NK-92 treated with Interleukin-12 subunit alpha and Interleukin-12 subunit beta, amount 100 ng/mL, for 24 hours (cell line): Measurements from ENCODE around the gene PLK5.
"Not testable (repeated sequence)": the region's sequence is repeated elsewhere in the genome, so short reads cannot be mapped to it uniquely, and the experiment has no call there.

Experiments
- DNase-seq: peaks from one replicate; lab custom pipeline; 2025; lab: John Stamatoyannopoulos, UW

Gene PLK5

DNA sequence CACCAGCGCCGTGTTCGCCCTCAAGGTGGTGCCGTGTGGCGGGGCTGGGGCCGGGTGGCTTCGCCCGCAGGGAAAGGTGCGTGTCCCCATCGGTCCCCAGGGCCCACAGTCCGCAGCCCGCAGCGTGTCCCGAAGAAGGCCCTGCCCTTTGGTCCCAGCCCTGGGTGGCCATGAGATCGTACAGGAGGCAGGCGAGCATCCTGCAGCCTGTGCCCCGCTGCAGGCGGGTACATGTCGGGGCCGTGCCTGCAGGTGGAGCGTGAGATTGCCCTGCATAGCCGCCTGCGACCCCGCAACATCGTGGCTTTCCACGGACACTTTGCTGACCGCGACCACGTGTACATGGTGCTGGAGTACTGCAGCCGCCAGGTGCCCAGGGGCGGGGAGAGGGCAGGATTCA lies 1.5 kb downstream of the PLK5 start:
- DNase-seq = no peak

DNA sequence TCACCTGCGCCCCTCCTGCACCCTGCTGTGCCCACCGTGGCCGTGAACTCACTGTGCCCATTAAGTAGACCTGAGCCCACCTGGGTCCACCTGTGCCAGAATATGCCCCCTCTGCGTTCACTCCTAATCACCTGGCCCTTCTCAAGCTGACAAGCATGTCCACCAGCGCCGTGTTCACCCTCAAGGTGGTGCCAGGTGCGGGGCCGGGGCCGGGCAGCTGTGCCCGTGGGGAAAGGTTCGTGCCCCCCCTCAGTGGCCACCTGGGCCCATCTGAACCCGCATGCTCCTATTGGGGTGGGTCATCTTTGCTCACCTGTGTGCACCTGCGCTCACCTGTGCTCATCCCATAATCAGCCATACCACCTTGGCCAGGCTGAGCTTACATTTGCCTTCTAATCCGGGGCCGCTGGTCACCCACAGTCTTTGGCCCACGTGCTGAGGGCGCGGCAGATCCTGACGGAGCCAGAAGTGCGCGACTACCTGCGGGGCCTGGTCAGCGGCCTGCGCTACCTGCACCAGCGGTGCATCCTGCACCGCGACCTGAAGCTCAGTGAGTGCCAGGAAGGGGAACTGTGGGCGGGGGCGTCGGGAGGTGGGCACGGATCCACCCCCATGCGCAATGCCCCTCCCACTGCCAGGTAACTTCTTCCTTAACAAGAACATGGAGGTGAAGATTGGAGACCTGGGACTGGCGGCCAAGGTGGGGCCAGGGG lies 2.3 kb downstream of the PLK5 start:
- DNase-seq = no peak

DNA sequence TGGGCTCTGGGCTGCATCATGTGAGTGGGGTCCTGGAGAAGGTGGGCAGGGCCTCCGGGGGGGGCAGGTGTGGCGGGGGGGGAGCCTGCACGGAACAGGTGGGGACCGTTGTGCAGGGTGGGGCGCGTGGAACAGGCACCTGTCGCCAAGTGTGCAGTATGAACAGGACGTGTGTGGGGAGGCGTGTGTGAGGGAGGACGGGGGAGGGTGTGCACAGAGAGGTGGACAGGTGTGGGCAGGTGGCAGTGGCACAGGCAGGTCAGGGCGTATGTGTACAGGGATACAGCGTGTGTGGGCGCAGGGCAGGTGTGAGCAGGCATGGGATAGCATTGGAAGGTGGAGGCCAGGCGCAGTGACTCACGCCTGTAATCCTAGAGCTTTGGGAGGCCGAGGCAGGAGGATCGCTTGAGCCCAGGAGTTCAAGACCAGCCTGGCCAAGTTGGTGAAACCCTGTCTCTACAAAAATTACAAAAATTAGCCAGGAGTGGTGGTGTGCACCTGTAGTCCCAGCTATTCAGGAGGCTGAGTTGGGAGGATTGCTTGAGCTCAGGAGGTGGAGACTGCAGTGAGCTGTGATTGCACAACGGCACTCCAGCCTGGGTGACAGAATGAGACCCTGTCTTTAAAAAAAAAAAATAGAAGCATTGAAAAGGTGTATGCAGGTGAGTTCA lies 3.2 kb downstream of the PLK5 start:
- no peak for DNase-seq

DNA sequence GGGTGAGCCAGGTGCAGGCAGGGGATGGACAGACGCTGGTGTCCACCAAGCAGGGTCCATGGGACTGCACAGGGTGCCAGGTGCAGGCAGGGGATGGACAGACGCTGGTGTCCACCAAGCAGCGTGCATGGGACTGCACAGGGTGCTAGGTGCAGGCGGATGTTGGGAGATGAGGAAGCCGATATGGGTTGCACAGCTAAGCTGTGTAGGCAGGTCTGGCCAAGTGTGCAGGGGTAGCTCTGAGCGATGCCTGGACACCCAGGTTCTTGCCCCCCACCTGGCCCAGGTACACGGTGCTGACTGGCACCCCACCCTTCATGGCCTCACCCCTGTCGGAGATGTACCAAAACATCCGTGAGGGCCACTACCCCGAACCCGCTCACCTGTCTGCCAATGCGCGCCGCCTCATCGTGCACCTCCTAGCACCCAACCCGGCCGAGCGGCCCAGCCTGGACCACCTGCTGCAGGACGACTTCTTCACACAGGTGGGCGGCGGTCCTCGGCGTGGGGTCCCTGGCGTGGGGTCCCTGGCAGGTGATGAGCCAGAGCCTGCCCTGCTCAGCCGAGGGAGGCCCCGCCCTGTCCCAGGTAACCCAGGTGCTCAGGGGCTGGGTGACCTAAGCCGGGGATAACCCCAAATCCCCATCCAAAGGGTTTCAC lies 3.9 kb downstream of the PLK5 start:
- no peak for DNase-seq

DNA sequence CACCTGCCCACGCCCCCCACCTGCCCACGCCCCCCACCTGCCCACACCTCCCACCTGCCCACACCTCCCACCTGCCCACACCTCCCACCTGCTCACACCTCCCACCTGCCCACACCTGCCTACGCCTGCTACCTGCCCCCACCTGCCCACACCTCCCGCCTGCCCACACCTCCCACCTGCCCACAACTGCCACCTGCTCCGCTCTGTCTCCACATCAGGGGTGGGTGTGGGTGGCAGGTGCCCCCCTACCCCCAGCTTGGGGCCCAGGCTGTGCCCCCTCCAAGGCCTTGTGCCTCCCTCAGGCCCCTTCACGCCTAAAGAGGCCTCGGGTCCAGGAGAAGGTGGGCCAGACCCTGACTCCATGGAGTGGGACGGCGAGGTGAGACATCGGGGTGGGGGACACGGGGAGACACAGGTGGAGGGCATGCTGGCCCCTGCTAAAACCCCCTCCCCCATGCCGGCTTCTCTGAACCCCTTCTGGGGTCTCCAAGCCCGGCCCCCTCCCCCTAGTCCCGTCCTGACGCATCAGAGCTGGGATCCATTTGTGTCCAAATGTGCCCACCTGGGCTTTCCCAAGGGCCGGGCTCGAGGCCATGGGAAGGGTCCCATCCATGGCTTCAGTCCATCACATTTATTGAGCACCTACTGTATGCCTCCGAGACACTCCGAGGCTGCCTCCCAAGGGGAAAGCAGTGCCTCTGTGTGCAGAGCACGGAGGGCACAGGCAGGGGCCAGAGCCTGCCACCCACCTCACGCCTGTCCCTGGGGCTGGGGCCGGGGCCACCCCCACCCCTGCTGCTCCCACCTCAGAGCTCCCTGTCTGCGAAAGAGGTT lies 4.9 kb downstream of the PLK5 start:
- DNase-seq = no peak

DNA sequence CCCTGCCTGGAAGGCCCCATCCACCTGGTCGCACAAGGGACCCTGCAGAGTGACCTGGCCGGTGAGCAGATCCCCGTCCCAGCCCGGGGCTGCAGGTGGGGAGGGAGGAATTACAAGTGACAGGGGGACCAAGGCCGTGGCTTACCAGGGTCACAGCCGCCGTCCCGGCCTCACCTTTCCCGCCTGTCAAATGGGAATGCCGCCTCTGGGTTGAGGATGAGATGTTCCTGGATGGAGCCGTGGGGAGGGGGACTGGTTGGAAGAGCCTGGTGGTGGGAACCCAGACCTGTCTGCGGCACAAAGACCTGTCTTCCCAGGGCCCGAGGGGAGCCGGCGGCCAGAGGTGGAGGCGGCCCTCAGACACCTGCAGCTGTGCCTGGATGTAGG lies 5.5 kb downstream of the PLK5 start:
- no peak for DNase-seq

DNA sequence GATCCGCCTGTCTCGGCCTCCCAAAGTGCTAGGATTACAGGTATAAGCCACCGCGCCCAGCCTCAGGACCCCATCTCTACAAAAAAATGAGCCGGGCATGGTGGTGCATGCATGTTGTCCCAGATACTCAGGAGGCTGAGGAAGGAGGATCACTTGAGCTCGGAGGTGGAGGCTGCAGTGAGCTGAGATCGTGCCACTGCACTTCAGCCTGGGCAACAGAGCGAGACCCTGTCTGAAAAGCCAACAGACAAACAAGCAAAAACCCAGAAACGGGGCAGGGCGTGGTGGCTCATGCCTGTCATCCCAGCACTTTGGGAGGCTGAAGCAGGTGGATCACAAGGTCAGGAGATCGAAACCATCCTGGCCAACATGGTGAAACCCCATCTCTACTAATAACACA lies 7.0 kb downstream of the PLK5 start:
- not testable (repeated sequence) for DNase-seq

DNA sequence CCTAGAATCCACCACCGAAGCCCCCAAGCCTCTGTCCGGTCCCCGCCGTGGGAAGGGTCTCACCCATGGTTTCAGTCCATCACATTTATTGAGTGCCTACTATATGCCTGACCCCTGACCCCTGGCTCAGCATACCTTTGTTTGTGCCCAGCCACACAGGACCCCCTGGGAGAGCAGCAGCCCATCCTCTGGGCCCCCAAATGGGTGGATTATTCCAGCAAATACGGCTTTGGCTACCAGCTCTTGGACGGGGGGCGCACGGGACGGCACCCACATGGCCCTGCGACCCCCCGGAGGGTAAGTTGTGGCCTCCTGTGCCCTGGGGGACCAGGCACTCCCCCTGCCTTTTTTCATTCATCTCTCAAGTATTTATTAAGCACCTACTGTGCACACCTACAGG lies 7.7 kb downstream of the PLK5 start:
- no peak for DNase-seq

DNA sequence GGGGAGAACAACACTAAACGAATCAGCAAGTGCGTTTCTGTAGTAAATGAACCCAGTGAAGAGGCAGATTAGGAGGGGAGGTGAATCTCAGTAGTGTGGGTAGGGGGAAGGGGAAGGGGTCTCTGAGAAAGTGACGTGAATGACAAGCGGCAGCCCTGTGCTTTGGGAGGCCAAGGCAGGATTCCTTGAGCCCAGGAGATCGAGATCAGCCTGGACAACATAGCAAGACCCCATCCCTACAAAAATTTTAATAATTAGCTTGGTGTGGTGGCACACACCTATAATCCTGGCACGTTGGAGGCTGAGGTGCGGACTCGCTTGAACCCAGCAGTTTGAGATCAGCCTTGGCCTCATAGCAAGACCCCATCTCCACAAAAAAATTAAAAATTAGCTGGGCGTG lies 8.1 kb downstream of the PLK5 start:
- no peak for DNase-seq

DNA sequence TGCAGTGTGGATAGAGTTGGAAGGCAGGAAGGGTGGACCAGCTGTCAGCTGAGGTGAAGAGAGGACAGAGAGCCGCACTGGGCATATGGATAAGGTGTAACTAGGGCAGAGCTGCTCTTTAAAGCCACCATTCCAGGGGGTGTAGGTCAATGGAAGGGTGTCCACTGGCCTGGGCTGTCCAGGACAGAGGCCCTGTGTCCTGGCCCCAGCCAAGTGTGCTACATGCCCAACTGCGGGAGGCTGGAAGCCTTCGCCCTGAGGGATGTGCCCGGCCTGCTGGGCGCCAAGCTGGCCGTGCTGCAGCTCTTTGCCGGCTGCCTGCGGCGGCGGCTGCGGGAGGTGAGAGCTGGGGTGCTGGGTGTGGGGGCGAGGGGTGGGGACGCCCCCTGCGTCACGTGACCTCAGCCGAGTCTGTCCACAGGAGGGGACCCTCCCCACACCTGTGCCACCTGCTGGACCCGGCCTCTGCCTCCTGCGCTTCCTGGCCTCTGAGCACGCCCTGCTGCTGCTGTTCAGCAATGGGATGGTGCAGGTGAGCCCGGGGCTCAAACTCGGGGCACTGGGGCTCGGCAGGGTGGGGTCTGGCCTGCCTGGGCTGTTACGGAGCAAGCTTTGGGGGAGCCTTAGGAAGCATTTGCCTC lies 9.8 kb downstream of the PLK5 start:
- DNase-seq = no peak

DNA sequence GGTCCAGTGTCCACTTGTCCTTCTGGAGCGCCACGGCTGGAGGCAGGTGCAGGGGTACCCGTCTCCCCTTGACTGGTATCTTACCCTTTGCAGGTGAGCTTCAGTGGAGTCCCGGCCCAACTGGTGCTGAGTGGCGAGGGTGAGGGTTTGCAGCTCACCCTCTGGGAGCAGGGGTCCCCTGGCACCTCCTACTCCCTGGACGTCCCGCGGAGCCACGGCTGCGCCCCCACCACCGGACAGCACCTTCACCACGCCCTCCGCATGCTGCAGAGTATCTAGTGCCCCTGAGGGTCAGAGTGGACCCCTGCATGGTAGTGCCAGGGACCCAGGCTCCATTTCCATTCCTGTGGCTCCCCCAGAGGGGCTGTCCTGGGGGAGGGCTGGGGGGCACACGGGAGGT lies 11.1 kb downstream of the PLK5 start:
- no peak for DNase-seq

DNA sequence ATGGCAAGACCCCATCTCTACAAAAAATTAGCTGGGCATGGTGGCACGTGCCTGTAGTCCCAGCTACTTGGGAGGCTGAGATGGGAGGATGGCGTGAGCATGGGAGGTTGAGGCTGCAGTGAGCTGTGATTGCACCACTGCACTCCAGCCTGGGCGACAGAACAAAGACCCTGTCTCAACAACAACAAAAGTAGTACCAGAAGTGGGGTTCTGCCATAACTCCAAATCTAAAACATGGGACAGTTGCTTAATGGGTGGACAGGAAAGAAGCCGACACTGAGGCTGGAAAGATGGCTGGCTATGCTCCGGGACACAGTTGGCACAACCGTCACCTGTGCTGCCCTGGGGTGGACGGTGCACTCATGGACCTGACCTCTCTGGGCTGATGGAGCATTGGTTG lies 11.8 kb downstream of the PLK5 start:
- not testable (repeated sequence) for DNase-seq

DNA sequence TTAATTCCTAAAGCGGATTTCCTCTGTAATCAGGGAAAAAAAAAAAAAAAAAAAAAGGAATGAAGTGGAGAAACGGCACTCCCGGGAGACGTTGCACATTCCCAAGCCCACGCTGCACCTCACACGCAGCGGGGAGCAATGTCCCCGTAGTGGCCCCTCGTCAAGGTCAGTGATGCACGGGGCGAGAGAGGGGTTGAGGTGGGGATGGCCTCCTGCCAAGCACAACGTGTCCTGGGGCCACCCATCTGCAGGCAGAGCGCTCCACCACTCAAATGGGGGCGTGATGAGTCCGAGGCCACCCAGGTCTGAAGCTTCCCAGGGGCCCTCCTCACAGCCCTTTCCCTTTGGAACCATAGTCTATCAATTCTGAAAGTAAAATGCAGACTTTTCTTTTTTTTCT lies 15.1 kb downstream of the PLK5 start:
- no peak for DNase-seq

DNA sequence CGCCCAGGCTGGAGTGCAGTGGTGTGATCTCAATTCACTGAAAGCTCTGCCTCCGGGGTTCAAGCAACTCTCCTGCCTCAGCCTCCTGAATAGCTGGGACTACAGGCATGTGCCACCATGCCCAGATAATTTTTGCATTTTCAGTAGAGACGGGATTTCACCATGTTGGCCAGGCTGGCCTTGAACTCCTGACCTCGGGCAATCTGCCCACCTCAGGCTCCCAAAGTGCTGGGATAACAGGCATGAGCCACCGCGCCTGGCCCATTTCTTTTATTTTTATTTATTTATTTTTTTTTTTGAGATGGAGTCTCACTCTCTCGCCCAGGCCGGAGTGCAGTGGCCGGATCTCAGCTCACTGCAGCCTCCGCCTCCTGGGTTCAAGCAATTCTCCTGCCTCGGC lies 15.9 kb downstream of the PLK5 start:
- not testable (repeated sequence) for DNase-seq

DNA sequence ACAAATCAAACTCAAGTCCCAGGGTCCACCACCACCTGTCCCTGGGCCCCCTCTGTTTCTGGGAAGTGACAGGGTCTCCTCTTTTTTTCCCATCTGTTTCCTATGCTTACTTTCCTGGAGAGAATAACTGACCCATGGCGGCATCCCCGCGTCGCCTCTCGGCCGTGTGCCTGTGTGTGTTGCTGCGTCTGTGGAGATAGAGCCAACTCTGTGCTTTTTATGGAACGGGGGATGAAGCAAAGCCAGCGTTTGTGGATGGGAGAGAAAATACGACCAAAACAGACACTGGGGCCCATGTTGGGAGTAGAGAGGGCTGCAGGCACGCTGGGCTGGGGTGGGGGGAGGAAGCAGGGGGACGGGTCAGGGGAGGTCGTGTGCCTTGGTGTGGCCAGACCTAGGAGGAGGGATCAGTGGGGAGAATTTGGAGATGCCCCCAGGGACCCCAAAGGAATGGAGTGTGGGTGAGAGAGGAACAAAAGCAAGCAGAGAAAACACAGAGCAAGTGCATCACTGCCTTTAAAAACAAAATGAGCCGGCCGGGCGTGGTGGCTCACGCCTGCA lies 16.6 kb downstream of the PLK5 start:
- DNase-seq = no peak

DNA sequence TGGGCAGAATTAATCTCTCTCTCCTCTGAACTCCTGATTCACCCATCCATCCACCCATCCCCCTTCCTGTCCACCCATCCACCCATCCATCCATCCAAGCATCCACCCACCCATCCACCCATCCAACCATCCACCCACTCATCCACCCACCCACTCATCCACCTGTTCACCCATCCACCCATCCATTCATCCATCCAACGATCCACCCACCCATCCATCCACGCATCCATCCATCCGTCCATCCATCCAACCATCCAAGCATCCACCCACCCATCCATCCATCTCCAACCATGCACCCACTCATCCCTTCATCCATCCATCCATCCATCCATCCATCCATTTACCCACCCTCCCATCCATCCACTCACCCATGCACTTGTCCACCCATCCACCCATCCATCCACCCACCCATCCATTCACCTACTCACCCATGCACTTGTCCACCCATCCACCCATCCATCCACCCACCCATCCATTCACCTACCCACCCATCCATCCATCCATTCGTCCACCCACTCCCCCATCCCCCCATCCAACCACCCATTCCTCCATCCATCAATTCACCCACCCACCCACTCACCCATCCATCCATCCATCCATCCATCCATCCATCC lies 25.6 kb downstream of the PLK5 start:
- no peak for DNase-seq

DNA sequence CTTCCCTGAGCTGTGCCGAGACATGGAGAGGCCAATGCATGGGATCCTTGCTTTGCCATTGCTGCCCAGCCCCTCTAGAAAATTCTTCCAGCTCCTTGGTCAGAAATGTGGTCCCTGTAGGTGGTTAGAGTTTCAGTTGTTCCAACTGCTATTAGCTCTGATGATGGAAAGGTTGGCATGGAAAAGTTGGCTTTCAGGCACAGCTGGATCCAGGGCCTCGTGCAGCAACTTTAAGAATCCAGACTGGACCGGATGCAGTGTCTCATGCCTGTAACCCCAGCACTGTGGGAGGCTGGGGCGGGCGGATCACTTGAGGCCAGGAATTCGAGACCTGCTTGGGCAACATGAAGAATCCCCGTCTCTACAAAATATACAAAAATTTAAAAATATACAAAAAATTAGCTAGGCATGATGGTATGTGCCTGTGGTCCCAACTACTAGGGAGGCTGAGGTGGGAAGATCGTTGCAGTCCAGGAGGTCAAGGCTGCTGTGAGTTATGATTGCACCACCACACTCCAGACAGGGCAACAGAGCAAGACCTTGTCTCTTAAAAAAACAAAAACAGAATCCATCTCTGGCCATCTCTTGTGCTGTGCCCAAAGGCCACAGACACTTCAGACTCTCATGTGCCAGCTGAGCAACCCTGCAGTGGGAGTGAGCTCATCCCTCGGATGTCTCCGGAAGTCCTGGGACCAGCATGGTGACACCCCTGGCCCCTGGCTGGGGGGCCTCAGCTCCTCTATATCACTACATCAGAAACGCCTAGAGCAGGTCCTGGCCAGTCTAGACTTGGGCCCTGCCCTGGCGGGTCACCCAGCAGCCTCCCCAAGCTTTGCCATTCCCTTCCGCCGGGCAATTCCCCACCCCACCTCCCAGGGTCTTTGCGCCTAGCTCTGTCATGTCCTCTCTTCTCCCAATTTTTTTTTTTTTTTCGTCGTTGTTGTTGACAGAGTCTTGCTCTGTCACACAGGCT lies 27.5 kb downstream of the PLK5 start:
- no peak for DNase-seq

DNA sequence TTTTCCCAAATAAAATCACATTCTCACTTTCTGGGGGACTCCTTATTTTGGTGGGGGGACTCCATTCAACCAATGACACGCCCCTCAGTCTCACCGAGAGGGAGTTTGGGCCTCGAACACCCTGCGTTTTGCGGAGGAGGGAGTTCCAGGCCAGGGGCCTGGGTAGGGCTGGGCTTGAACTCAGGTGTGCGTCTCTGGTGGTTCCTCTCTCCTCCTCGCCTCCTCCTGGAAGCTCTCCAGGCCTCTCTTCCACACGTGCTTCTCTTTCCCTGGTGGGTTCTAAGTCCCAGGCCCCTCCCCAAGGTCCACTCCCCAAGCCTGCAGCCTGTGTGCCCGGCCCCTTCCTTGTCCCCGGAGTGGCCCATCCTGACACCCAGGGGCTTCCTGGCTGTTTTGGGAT lies 29.5 kb downstream of the PLK5 start:
- DNase-seq = no peak

DNA sequence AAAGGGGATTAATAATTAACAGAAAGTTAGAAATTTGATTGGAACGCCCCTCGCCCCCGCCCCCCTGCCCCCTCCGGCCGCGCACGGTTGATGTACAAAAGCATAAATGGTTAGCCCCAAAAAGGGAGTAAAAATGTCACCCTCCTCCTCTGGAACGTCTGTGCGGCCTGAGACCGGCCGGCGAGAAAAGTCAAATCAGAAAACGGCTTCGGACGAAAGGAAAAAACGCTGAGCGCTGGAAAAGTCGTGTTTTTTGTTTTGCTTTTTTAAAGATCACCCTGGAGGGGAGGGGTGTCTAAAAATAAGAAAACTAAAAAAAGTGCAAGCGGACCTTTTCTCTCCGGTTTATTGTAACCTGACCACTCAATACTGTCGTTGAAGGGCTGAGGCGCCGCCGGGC lies 31.1 kb downstream of the PLK5 start:
- DNase-seq = no peak
